Measurements from ENCODE around the gene MAPK12. TPM values are rescaled to one million over a fixed set of nuclear protein-coding genes. Genes with fewer than 3 reads are reported as not detected.
A peak's percentile ranks its signal among the peaks of the same experiment; 100 is the strongest.

Gene MAPK12
- total RNA-seq, 1 donor from 2014 or later, result 17.2 TPM

DNA sequence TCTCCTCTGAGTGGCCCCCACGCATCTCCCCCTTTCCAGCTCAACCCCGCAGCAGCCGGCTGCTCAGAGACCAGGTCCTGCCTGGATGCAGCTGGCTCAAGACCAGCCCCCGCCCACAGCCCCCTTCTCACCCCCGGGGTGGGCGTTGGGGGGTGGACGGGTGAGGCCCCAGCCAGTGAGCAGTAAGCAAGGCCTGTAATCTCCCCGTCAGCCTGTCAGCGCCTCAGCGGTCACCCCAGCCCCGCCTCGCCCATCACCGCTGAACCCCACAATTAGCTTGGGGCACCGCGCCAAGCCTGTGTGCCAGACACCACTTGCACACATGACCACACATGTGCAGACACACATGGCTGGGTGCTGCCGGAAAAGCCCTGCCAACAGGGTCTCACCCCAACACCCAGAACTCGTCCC, 40.1 kb upstream of the MAPK12 start:
- peak overlapping the region; percentile 95 for H3K27ac ChIP-seq (replicated peaks)
- peaks cover 100% of the 10 kb centered on the region for H3K4me1 ChIP-seq
- H3K4me3 ChIP-seq, result peak overlapping the region; percentile 30
- DNase-seq, result no peak
- intact Hi-C loops (cut with micrococcal nuclease), result no loop called here
- no peaks in the 10 kb centered on the region for H3K36me3 ChIP-seq
- no peaks in the 10 kb centered on the region for H3K27me3 ChIP-seq (ENCODE audit: low read depth)
- TF ChIP-seq, protein P1, sequence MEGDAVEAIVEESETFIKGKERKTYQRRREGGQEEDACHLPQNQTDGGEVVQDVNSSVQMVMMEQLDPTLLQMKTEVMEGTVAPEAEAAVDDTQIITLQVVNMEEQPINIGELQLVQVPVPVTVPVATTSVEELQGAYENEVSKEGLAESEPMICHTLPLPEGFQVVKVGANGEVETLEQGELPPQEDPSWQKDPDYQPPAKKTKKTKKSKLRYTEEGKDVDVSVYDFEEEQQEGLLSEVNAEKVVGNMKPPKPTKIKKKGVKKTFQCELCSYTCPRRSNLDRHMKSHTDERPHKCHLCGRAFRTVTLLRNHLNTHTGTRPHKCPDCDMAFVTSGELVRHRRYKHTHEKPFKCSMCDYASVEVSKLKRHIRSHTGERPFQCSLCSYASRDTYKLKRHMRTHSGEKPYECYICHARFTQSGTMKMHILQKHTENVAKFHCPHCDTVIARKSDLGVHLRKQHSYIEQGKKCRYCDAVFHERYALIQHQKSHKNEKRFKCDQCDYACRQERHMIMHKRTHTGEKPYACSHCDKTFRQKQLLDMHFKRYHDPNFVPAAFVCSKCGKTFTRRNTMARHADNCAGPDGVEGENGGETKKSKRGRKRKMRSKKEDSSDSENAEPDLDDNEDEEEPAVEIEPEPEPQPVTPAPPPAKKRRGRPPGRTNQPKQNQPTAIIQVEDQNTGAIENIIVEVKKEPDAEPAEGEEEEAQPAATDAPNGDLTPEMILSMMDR (IDR thresholded peaks at IDR 0.05; ENCODE audit: borderline replicate concordance), result no peak
- H3K9me3 ChIP-seq (replicated peaks), result no peaks in the 10 kb centered on the region

DNA sequence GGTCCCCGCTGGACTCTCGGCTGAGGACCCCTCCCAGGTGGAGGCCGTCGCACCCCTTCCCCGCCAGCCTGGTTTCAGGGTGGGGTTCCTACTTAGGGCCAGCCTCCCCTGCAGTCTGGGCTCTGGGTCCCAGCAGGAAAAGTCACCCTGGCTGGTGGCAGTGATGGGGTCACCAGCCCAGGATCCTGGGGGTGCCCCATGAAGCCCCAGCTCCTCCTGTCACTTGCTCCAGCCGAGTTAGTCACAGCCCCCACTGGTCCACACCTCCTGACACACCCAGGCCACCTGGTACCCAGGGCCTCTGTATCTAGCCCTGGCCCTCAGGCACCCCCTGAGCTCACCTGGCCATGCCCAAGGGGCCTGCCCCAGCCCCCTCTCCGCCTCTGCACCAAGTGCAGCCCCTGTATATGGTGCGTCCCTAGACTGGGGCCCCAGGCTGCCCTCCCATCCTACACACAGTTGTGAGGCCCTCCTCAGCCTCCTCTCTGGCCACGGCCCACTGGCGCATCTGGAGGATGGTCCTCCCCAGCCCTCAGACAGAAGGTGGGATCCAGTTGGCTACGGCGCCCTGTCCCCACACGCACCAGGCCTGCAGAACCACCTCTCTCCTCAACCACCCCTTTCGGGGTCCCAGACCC, 39.3 kb upstream of the MAPK12 start:
- H3K9me3 ChIP-seq (replicated peaks), result no peaks in the 10 kb centered on the region
- H3K27ac ChIP-seq (replicated peaks), result peak overlapping the region; percentile 95
- H3K27me3 ChIP-seq (ENCODE audit: low read depth), result no peaks in the 10 kb centered on the region
- intact Hi-C loops (cut with micrococcal nuclease), result no loop called here
- no peaks in the 10 kb centered on the region for H3K36me3 ChIP-seq
- H3K4me3 ChIP-seq, result peak overlapping the region; percentile 60
- TF ChIP-seq, protein P1 (IDR thresholded peaks at IDR 0.05; ENCODE audit: borderline replicate concordance), result no peak
- DNase-seq, result no peak
- H3K4me1 ChIP-seq, result peaks cover 100% of the 10 kb centered on the region

DNA sequence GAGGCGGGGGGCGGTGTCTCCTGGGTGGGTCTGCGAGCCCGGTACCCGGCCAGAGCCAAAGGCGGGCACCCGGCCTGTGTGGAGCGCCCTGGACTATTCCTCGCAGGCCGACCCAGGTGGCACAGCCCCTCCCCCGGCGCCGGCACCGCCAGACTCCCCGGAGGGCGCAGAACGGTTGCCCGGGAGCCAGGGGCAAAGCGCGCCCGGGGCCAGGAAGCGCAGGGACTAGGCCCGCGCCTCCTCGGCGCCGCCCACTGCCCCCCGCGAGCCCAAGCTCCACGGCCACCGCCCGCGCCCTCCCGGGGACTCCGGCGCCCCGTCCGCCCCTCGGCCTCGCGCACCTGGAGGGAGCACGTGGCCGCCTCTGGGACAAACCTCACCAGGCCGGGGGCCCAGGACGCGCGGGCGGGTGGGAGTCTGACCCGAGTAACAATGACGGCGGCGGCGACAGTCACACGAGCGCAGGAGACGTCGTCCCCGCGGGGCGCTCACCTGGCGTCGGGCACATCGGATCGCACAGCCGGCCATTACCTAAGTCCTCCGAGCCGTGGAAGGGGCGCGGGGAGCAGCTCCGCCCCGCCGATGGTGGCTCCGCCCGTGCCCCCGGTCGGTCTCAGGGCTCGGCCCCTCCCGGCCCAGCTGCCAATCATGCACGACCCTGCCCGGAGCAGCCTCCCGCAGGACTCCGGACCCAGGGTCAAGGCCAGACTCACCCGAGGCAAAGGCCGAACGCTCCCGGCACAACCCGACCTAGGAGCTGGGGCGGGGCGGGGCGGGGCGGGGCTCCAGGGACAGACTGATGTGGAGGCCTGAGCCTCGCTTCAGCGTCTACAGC, 38.5 kb upstream of the MAPK12 start:
- Histone ChIP-seq H3K4me3 (peak overlapping the region; percentile 60), H3K4me1 (peaks cover 99% of the 10 kb centered on the region), H3K9me3 (replicated peaks) (no peaks in the 10 kb centered on the region), H3K36me3 (no peaks in the 10 kb centered on the region), H3K27me3 (ENCODE audit: low read depth) (no peaks in the 10 kb centered on the region), H3K27ac (replicated peaks) (peak overlapping the region; percentile 95)
- DNase-seq, result peak; percentile 49
- intact Hi-C loops (cut with micrococcal nuclease), result no loop called here
- TF ChIP-seq, protein P1 (IDR thresholded peaks at IDR 0.05; ENCODE audit: borderline replicate concordance), result no peak

DNA sequence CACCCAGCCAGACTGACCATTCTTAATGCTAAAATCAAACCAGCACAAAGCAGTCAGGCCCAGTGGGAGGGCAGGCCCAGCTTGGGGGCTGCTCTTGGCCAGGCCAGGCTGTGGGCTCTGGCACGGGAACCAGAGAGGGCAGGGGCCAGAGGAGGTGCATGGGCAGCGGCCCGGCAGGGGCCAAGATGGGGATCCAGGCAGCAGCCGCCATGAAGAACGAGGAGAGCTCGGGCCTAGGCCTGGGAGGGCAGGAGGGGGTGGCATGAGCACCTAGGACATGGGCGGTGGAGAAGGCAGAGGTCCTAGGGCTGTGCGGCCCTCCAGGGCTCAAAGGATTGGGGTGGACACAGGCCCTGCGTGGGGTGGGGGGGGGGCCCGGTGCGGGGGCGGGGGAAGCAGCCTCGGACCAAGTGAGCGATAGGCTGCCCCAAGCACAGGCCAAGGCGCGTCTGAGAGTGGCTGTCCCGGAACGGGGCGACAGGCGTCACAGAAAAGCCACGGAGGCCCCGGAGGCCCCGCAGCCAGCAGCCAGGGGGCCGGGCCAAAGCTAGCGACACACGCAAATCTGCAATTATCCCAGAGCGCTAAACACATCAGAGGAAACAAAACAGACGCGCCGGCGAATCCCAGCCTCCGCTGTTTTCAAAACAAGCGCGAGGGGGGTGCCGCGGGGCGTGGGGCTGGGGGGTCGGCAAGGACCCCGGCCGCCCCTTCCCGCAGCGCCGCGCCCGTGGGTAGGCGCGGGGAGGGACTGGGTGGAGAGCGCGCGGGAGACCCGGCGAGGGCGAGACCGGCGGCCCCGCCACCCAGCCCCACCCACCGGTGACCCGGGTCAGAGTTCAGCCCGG, 37.7 kb upstream of the MAPK12 start:
- H3K27ac ChIP-seq (replicated peaks), result peak overlapping the region; percentile 95
- intact Hi-C loops (cut with micrococcal nuclease), result no loop called here
- DNase-seq, result peak; percentile 51
- peak overlapping the region; percentile 60 for H3K4me3 ChIP-seq
- H3K4me1 ChIP-seq, result peaks cover 99% of the 10 kb centered on the region
- H3K9me3 ChIP-seq (replicated peaks), result no peaks in the 10 kb centered on the region
- TF ChIP-seq, protein P1 (IDR thresholded peaks at IDR 0.05; ENCODE audit: borderline replicate concordance), result peak; percentile 37
- no peaks in the 10 kb centered on the region for H3K36me3 ChIP-seq
- no peaks in the 10 kb centered on the region for H3K27me3 ChIP-seq (ENCODE audit: low read depth)

DNA sequence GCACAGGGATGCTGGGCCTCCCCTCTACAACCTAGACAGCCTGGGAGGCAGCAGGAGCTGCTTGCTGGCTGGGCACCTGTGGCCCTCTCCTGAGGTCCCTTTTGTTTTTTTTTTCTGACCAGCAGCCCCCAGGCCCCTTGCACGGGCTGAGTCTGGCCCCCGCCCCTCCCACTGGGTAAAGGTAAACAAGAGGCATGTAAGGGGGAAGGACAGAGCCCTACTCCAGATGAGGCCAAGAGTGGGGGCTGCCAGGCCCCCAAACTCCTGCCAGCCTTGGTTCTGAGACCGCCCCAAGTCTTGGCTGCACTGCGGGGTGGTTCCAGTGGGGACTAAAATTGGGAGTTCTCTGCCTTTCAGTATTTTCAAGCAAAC, 36.8 kb upstream of the MAPK12 start:
- H3K27me3 ChIP-seq (ENCODE audit: low read depth), result no peaks in the 10 kb centered on the region
- no peak for DNase-seq
- intact Hi-C loops (cut with micrococcal nuclease), result no loop called here
- no peaks in the 10 kb centered on the region for H3K9me3 ChIP-seq (replicated peaks)
- H3K27ac ChIP-seq (replicated peaks), result peak overlapping the region; percentile 95
- H3K4me3 ChIP-seq, result no peak overlapping the region
- no peaks in the 10 kb centered on the region for H3K36me3 ChIP-seq
- TF ChIP-seq, protein P1 (IDR thresholded peaks at IDR 0.05; ENCODE audit: borderline replicate concordance), result no peak
- peaks cover 99% of the 10 kb centered on the region for H3K4me1 ChIP-seq

All from left ventricle myocardium inferior (tissue), 1 donor.